Central memory CD4-positive, alpha-beta T cell (primary cell): ENCODE results near the gene TSKS.
A peak's percentile ranks its signal among the peaks of the same experiment; 100 is the strongest.

Experiments
- DNase-seq: peaks from one replicate; pipeline ENCODE4 v3.0.0; 2022
- total RNA-seq, 3 experiments: gene quantifications; one replicate each; lab custom pipeline; 2026; lab: John Stamatoyannopoulos, UW

TSKS gene, protein sequence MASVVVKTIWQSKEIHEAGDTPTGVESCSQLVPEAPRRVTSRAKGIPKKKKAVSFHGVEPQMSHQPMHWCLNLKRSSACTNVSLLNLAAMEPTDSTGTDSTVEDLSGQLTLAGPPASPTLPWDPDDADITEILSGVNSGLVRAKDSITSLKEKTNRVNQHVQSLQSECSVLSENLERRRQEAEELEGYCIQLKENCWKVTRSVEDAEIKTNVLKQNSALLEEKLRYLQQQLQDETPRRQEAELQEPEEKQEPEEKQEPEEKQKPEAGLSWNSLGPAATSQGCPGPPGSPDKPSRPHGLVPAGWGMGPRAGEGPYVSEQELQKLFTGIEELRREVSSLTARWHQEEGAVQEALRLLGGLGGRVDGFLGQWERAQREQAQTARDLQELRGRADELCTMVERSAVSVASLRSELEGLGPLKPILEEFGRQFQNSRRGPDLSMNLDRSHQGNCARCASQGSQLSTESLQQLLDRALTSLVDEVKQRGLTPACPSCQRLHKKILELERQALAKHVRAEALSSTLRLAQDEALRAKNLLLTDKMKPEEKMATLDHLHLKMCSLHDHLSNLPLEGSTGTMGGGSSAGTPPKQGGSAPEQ
- 0.28 to 2.7 (median 0.33) reads per million in 3 experiments for total RNA-seq

DNA sequence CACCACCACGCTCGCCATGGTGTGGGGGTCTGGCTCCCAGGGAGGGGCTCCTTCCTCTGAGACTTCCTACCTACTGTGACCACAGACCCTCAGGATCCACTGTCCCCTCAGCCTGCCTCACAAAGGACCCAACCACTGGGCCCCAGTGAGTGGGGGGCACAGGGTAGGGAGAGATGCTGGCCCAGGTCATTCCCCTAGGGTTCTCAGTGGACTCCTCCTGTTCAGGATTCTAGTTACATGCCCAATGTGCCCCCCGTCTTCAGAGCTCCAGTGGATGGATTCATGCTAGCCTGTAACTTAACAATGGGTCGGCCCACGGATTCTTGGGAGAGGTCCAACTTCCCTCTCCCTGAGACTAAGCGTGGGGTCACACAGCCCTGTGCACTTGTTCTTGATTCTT, at the start of gene TSKS:
Gene TSKS (minus strand): TSS at position 77 of the 400 bp plus-strand sequence. CDS start 59 bp downstream, at position 18.
- DNase-seq = no peak

DNA sequence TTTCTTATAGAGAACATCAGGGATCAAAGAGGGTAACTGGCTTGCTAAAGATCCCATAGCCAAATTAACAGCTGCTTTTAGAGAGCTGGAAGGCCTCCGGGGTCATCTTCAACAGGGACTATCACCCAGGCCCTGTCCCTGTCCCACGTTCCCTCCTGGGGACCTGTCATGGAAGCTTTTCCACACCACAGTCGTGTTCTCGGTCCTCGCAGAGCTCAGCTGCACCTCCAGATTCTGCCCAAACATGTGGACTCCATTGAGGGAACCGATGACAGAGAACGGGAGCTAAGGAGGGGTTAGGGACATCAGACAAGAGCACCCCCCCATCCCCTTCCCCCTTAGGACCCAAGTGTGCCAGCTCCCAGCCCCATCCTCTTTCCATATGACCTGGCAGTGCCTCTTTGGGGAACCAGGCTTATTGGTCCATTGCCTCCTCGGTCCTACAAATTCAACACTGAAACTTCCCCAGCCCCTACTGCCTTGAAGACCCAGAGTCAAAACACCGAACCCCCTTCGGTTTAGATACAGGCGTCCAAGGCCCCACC, 49.4 kb upstream of the TSKS start:
- DNase-seq = no peak

DNA sequence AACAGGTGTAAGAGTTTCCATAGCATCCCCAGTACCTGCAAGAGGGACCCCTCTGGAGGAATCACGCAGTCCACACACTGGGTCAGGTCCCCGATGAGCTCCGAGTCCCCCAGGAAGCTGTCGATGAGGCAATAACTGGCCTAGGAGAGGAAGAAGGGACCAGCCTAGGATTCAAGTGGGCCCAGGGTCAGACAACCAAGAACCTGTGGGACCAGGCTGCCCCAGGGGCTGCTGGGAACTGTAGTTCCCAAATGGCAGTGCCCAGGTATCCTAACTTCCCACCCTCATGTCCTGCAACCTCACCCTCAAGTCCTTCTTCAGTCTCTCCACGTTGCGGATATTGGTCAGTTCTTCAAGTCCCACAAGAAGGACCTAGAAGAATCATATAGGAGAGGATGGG, 48.2 kb upstream of the TSKS start:
- no peak for DNase-seq

DNA sequence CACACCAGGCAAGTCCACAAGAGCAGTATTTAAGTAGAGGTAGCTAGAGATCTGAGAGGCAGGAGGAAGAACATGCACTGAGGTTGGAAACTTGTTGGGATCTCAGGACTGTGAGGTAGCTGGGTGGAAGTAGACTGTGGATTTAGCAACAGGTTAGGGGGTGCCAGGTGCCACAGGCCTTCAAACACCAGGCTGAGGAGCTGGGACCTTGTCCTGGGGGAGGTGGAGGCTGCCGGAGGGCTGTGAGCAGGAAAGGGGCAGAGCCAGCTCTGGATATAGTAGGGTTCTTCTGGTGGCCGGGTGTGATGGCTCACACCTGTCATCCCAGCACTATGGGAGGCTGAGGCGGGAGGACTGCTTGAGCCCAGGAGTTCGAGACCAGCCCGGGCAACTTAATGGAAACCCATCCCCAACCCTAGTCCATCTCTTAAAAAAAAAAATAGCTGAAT, 46.9 kb upstream of the TSKS start:
- peak; percentile 18 for DNase-seq

DNA sequence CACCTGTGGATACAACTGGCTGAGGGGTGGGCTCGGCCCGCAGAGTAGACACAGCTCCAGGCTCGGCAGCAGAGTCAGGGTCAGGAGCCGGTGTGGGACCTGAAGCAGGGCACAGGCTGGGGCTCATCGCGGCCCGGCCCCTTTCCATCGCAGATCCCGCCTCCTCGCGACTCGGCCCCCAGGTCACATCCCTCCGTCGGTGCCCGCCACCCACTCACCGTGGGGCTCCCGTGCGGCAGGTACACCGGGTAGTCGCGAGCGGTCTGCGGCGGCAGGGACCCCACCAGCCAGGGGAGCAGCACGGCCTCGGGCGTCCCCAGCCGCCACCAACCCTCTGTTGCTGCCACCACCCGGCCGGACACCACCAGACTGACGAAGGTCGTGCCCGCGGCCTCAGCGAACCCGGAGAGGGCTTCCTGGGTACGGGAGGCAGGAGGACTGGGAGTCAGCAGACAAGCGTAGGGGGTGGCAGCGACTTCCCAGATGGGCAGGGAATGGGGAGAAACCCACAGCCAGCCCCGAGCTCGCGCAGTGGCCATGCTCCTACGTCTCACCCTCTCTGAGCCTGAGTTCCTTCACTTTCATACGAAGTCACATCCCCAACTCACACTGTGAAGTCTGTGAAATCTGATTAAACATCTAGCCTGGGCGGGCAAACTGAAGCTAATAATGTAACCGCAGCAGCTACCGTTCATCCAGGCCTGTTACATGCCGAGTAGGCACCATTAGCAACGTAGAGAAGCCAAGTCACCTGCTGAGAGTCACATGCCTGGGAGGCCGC, 46.2 kb upstream of the TSKS start:
- DNase-seq = peak; percentile 49

DNA sequence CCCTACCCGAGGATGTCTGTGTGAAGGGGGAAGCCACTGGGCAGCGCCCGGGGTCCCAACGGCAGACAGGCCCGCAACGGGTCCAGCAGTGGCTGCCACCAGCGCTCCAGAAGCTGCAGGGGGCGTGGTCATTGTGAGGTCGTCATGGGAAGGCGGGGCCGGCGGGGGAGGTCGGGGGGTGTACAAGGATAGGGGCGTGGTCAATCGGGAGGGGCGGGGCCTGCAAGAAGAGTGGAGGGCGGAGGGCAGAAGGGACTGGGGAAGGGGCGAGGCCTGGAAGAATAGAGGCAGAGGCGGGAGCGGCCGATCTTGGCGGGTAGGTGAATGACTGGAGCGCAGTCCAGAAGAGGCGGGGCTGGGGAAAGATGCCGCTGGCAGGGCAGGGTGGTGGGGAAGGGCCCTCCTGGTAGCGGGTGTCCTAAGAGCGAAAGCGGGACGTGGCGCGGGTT, 45.6 kb upstream of the TSKS start:
- peak; percentile 80 for DNase-seq

DNA sequence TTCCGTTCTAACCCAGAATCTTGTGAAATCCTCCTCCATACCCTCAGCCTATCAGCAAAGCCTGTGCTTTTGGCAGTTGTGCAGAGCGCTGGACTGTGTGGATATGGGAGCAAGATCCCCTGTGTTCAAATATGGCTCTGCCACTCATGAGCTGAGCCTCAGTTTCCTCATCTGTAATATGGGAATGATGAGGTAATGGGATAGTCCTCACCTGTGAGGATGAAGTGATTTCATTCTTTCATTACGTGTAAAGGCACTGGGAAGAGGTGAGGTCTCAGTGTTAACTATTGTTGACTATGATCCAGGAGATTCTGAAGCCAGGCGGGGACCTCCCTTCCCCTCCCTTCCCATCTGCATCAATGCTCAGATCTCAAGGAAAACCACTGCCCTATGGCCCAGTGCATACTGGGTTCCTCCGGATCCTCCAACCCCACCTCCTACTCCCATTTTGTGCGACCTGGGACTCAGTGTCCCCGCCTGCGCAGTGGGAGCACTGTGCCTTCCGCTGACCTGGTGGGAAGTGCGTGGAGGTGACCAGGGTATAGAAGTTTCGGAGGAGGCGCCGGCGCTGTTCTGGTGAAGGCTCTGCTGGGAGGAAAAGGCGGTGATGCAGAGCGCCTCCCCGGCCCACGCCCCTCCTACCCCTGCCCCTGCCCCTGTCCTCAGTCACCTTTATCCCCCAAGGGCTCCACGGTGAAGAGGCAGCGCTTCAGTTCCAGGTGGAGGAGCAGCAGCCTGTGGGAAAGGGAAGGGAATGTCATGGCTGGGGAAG, 45.0 kb upstream of the TSKS start:
- no peak for DNase-seq

DNA sequence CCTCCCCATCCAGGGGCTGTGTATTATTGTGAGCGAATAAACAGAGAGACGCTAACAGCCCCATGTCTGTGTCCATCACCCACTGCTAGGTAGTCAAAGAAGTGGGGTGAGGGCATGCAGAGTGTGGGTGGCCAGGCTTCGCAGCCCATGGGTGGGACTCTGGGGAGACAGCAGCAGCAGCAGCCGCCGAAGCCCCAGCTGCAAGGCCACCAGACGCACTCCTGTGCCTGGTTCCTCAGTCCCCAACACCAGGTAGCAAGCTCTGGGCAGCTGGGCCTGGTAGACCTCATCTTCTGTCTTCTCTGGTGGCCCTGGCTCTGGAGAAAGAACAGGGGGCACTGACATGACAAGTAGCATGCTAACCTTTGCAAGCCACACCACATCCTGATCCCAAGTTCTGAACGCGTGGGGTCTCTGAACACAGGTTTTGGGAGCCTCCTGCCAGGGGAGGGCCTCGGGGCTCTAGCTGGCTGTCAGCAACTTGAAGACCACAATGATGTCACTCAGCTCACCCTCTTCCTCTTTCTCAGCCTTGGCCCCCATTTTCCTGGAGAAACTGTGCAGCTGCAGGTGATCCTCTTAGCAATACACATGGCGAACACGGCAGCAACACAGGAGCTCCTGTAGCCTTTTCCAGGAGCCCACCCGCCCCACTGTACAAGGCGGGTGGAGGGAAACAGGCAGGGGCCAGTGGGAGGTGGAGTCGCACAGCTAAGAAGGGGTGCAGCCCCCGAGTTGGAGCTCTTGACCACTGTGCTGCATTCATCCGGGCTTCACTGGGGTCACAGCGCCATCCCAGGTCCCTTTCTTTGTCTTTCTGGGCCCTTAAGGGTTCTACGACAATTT, 44.2 kb upstream of the TSKS start:
- DNase-seq = no peak

DNA sequence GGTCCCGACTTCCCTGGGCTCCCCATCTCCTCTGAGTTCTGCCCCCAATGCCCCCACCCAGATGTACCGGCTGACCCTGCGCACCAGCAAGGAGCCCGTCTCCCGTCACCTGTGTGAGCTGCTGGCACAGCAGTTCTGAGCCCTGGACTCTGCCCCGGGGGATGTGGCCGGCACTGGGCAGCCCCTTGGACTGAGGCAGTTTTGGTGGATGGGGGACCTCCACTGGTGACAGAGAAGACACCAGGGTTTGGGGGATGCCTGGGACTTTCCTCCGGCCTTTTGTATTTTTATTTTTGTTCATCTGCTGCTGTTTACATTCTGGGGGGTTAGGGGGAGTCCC, 43.5 kb upstream of the TSKS start:
- DNase-seq = no peak

DNA sequence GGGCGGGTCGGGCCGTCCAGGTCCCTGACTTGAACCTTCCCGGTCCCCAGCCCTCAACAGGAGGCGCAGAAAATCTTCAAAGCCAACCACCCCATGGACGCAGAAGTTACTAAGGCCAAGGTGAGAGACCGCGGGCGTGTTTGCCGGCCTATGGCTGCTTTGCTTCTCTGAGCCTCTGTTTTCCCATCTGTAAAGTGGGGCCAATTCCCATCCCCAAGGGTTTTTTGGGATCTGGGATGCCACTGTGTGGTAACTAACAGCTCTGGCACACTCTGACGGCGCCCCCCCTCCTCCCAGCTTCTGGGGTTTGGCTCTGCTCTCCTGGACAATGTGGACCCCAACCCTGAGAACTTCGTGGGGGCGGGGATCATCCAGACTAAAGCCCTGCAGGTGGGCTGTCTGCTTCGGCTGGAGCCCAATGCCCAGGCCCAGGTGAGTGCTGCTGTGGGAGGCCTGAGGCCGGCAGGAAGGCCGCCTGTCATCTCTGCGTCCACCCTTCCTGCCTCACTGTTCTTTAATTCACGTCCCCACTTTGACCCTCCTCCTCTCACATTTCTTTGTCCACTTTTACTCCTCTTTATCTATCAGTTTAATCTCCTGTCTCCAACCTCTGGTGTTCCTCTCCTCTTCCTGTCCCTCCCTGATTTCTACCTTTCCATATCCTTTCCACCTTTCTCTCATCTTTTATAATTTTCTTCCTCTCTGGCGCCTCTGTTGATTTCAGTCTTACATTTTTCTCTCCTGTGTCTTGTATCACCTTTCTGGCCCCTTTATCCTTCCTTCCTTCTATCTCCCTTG, 42.9 kb upstream of the TSKS start:
- DNase-seq = no peak

DNA sequence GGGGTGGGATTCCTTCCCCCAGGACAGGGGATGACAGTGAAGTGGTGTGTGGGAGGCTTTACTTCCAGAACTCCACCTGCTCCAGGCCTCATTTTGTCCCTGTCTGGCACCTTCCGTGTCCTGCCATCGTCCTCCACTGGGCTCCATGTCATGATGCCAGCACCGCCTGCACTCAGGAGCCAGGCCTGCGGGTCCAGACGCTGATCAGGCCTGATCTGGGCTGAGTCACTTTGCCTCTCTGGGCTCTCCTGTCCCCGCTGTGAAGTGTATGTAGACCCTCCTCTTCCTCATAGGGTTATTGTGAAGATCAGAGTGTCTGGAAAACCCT, 40.4 kb upstream of the TSKS start:
- DNase-seq = no peak

DNA sequence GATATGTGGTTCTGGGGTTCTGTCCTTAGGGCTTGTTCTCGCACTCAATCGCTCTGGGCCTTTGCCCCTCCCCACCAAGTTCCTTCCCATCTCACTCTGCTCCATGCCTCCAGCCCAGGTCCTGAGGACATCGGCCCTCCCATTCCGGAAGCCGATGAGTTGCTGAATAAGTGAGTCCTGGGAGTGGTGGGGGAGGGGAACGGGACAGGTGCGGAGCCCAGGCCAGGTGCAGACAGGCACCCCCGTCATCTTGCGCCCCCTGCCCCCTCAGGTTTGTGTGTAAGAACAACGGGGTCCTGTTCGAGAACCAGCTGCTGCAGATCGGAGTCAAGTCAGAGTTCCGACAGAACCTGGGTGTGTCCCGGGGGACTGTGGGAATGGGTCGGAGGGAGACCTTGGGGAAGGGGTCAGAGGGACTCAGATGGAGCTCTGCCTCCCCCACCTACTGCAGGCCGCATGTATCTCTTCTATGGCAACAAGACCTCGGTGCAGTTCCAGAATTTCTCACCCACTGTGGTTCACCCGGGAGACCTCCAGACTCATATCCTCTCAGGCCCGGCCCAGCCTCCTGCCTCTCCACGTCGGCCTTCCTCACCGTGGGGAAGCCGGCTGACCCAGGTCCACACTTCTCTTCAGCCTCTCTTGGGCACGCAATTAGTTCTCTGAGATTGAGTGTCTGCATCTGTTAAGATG, 39.9 kb upstream of the TSKS start:
- DNase-seq = no peak

DNA sequence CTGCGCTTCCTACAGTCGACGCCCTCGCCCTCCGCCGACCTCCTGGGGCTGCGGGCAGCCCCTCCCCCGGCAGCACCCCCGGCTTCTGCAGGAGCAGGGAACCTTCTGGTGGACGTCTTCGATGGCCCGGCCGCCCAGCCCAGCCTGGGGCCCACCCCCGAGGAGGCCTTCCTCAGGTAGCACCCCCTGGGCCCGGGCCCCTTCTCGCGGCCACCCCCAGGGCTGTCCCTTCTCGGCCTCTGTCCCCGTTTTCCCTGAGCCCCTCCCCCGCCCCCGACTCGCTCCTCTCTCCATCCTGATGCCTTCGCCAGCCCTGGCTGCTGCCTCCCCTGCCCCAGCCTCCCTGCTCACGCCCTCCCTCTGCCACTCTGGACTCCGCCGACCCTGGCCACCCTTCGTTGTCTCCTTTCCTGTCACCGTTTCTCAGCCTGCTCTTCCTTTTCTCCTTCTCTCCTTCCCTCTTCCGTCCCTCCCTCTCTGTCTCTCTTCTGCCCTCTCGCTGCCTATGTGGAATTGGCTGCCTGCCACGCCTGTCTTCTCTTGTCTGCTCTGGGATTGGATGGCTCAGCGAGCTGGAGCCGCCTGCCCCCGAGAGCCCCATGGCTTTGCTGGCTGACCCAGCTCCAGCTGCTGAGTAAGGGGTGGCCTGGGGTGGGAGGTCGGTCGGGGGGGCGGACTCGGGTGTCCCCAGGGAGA, 39.0 kb upstream of the TSKS start:
- no peak for DNase-seq

DNA sequence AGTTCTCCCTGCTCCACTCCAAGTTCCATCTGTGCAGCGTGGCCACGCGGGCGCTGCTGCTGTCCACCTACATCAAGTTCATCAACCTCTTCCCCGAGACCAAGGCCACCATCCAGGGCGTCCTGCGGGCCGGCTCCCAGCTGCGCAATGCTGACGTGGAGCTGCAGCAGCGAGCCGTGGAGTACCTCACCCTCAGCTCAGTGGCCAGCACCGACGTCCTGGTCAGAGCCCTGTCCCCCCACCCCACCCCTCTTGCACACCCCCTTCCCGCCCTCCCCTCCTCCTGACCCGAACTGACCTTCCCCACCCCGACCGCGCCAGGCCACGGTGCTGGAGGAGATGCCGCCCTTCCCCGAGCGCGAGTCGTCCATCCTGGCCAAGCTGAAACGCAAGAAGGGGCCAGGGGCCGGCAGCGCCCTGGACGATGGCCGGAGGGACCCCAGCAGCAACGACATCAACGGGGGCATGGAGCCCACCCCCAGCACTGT, 38.3 kb upstream of the TSKS start:
- DNase-seq = no peak

DNA sequence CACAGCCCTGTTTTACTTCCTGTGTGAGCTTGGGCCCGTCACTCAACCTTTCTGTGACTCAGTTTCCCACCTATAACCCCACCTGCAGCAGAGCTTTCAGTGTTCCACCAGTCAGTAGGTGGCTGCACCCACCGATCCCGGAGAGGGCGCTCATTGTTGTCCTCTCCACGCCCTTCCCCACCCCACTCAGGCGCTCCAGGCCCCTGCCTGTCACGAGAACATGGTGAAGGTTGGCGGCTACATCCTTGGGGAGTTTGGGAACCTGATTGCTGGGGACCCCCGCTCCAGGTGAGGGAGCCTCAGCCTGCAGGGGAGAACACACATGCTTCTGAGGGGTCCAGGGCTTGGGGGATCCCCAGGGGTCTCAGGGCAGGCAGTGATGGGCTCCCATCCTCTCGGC, 37.7 kb upstream of the TSKS start:
- no peak for DNase-seq

DNA sequence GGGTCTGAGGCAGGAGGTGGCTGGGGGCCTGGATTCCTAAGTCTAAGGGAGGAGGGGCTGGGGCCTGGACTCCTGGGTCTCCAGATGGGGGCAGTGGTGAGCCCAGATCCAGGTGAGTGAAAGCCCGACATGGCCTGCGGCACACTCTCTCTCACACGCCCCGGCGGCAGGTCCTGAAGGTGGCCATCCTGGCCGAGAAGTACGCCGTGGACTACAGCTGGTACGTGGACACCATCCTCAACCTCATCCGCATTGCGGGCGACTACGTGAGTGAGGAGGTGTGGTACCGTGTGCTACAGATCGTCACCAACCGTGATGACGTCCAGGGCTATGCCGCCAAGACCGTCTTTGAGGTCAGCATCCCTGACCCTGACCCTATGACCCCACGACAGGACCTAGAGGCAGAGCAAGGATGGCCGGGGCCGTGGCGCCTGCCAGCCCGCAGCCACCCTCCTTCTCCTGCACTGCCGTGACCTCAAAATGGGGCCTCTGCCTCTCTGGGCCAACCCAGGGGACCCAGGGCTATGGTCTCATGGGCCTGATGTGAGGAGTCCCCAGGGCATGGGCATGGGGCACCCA, 36.8 kb upstream of the TSKS start:
- no peak for DNase-seq

DNA sequence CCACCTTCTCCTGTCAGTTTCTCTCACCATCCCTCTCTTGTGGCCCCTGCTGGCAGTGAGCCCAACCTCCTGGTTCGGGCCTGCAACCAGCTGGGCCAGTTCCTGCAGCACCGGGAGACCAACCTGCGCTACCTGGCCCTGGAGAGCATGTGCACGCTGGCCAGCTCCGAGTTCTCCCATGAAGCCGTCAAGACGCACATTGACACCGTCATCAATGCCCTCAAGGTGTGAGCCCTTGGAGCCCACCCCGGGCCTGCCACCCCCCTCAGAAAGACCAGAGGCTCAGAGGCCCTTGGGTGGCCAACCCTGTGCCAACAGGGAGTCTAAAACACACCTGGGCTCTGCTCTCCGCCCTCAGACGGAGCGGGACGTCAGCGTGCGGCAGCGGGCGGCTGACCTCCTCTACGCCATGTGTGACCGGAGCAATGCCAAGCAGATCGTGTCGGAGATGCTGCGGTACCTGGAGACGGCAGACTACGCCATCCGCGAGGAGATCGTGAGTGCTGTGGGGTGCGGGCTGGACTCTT, 36.2 kb upstream of the TSKS start:
- no peak for DNase-seq

DNA sequence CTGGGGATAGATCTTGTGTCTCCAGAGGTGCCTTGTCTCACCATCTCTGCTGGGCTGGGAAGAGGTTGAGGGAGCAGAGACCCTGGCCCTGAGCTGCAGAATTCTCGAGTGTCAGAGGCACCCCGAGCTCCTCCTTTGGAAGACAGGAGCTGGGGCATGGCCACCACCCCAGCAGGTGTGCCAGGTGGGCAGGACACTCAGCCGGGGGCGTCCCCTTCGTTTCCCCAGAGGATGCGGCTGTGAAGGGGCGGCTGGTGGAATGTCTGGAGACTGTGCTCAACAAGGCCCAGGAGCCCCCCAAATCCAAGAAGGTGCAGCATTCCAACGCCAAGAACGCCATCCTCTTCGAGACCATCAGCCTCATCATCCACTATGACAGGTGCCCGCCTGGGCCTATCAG, 35.5 kb upstream of the TSKS start:
- no peak for DNase-seq

DNA sequence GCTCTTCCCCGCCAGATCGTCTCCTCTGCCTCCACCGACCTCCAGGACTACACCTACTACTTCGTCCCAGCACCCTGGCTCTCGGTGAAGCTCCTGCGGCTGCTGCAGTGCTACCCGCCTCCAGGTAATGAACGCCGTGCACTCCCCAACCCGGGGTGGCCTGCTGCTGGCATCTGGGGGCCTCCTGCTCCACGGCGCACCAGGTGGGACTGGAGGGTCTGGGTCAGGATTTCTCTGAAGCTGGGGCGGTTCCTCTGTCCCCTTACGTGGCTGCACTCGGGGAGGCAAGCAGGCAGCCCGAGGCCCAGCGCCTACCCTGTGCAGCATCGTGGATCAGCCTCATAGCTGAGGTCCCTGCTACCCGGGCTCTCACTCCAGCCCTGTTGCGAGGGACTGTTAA, 32.5 kb upstream of the TSKS start:
- DNase-seq = no peak
